GM12801 (cell line): Measurements from ENCODE around the gene CETP.

Experiments
- CTCF ChIP-seq: IDR thresholded peaks from one replicate; pipeline ENCODE4 v1.5.1; 2011; ENCODE audit warnings: control low read depth; ENCODE audit not compliant: insufficient read length; ENCODE audit errors: extremely low read depth

CETP gene

GRCh38 chr16:57029161-57030160 lies 67.7 kb downstream of the CETP start:
- TF ChIP-seq CTCF, result no peak

- TF ChIP-seq CTCF, result no peak
Measured at GRCh38 chr16:57030346-57030902, 68.7 kb downstream of the CETP start.

- TF ChIP-seq CTCF, result no peak
Measured at GRCh38 chr16:57031156-57031555, 69.4 kb downstream of the CETP start.

- TF ChIP-seq CTCF, result no peak
Measured at GRCh38 chr16:57032346-57032745, 70.6 kb downstream of the CETP start.

GRCh38 chr16:57032931-57033330 lies 71.2 kb downstream of the CETP start:
- TF ChIP-seq CTCF, result no peak
